Adrenal gland (tissue), 5 donors: ENCODE results near the gene OXSR1.
A peak's percentile ranks its signal among the peaks of the same experiment; 100 is the strongest.

Source experiments
- POLR2A ChIP-seq, 2 donors: fragments of 450-650 bp; IDR thresholded peaks; one replicate each; pipeline ENCODE4 v1.6.1; 2017; ENCODE audit warnings: antibody characterized with exemption in 2 of 2, mild to moderate bottlenecking in 2 of 2, moderate library complexity in 1 of 2
- TF ChIP-seq, protein P1 (sequence below), 6 experiments: fragments of 450-650 bp in 4 of 6; fragments of 200-600 bp in 2 of 6; sonication (generic) in 1 of 6; IDR thresholded peaks; 1 replicate in 5 of 6; 2 replicates in 1 of 6; pipeline versions ENCODE4 v1.5.1 to v1.8.0; 2016 to 2021; ENCODE audit warnings: antibody characterized with exemption in 6 of 6, mild to moderate bottlenecking in 2 of 6, moderate library complexity in 1 of 6
- donor health status: DM: no; HTN: no; CAD: no.

DNA sequence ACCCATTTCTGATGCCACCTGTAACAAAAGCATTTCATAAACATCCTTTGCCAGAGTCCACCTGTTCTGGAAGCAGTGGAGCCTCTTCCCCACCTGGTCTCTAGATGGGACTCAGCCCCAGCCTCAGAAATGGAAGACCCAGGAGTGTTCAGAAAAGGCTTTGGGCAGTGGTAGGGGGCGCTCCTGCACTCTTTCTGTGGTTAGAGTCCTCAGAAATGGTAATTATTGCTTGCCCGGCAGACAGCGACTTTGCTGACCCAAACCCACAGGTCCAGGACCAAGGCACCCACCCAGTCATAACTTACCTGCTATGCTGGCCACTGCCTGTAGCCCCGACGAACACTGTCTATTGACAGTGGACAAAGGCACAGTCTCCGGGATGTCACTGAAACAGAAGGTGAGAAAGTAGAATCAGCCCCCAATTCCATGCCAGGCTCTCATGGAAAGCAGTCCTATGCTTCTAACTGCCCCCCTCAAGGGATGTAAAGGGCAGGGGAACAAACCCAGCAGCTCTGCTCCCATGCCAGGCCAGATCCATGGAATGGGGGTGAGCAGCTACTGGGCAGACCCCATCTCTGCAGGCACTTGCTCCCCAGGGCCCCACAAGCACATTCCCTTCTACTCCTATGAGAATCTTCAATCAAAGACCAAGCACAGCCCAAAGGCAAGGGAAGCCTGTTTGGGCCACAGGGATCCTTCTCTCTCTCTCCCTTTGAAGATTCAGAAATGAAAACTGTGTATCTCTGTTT, 33.5 kb upstream of the OXSR1 start:
- TF ChIP-seq, protein P1, sequence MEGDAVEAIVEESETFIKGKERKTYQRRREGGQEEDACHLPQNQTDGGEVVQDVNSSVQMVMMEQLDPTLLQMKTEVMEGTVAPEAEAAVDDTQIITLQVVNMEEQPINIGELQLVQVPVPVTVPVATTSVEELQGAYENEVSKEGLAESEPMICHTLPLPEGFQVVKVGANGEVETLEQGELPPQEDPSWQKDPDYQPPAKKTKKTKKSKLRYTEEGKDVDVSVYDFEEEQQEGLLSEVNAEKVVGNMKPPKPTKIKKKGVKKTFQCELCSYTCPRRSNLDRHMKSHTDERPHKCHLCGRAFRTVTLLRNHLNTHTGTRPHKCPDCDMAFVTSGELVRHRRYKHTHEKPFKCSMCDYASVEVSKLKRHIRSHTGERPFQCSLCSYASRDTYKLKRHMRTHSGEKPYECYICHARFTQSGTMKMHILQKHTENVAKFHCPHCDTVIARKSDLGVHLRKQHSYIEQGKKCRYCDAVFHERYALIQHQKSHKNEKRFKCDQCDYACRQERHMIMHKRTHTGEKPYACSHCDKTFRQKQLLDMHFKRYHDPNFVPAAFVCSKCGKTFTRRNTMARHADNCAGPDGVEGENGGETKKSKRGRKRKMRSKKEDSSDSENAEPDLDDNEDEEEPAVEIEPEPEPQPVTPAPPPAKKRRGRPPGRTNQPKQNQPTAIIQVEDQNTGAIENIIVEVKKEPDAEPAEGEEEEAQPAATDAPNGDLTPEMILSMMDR (IDR thresholded peaks at IDR 0.05) = peak in 4 of 6 experiments; percentile 9 to 21 (median 16)
- no peak for TF ChIP-seq POLR2A (IDR thresholded peaks at IDR 0.05)
